NCI-H2171 treated with DMSO at 0.1 percent for 48 hours (cell line): Measurements from ENCODE around the gene RSF1.
A peak's percentile ranks its signal among the peaks of the same experiment; 100 is the strongest.
"Not testable (repeated sequence)": the region's sequence is repeated elsewhere in the genome, so short reads cannot be mapped to it uniquely, and the experiment has no call there.

Experiments
- DNase-seq: peaks from one replicate; lab custom pipeline; 2025; lab: John Stamatoyannopoulos, UW

Gene RSF1

DNA sequence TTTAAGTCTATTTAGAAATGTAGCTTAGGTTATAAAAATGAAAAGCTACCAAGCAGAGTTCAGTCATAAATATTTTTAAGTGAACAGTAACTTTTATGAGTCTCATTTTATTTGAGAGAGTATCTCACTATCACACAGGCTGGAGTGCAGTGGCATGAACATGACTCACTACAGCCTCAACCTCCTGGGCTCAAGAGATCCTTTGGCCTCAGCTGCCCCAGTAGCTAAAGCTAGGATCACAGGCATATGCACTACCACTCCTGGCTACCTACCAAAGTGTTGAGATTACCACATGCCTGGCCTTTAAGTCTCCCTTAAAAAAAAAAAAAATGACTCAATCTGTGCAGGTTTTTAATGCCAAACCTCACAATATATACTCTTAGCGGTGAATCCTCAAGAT lies 148.3 kb downstream of the RSF1 start:
- no peak for DNase-seq

DNA sequence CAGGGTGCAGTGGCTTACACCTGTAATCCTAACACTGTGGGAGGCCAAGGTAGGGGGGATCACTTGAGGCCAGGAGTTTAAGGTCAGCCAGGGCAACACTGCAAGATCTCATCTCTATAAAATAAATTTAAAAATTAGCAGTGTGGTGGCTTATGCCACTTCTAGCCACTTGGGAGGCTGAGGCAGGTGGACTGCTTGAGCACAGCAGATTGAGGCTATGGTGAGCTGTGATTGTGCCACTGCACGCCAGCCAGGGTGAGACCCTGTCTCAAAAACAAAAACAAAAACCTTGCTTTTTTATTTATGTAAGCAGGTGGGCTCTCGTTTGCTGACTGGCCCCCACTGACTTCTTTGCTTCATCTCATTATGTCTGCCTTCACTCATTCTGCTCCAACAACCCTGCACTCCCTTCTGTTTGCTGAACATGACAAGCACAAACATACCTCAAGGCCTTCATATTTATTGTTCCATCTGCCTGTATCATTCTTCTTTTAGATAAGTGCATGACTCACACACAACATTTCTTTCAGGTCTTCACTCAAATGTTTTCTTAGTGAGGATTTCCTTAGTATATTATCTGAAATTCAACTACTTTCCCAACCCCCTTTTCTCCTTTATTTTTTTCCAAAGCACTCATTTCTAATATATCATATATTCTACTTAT lies 150.5 kb downstream of the RSF1 start:
- peak; percentile 20 for DNase-seq

DNA sequence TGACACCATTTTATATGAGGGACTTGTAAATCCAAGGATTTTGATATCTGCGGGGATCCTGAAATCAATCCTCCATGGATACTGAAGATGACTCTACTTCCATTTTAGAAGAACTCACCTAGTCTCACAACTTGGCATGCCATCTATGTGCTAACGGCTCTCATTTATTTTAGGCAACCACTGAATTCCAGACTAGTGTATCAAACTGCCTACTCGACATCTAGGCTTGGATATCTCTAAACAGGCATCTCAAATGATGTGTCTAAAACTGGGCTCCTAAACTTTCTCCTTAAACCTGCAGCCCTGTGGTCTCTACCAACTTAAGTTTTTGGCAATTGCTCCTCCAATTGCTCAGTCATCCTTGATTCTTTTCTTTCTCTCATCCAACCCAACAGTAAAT lies 151.8 kb downstream of the RSF1 start:
- DNase-seq, result no peak

DNA sequence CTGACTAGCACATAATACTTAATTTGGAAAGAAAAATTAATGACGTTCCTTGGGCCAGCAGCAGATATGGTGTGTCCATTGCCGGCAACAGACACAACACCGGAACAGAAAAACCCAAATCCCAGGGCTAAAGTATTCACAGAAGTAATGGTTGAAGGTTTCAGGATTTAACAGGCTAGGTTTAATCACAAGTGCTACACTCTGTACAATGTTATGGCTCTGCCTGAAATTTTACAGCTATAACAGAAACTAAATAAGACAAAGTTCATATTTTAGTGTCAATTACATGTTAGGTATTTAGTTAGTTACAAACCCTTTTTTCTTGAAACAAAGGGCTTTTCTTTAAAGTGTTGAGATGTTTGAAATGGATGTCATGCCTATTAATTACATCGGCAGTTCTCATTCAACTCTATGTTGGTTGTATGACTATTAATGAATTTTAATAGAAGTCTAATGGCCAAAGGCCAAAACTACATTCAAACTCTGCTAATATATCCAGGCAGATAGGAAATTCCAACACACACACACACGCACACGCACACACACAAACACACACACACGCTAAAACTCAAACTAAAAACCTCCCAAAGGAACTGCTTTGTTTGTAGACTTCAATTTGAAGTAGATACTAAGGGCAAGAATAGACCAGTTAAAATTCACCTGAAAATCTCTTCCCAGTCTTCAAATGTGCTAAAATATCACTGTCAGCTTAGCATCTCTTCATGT lies 155.1 kb downstream of the RSF1 start:
- DNase-seq, result no peak

DNA sequence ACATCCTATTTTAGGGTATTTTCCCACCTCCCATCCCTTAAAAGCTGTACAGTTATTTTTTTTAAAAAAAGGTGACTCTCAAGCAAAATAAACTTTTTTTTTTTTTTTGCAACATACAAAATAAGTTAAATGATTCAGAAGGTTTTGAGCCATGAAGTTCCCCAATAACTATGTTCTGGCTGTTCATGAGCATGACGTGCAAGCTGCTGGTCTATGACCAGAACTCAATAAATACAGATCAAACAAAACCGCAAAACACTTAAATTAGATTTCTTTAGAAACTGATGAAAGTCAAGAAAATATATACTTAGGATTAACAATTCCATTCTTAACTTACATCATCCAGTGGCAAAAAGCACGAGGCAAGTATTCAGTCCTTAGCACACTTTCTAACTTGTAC lies 158.9 kb downstream of the RSF1 start:
- DNase-seq, result no peak

DNA sequence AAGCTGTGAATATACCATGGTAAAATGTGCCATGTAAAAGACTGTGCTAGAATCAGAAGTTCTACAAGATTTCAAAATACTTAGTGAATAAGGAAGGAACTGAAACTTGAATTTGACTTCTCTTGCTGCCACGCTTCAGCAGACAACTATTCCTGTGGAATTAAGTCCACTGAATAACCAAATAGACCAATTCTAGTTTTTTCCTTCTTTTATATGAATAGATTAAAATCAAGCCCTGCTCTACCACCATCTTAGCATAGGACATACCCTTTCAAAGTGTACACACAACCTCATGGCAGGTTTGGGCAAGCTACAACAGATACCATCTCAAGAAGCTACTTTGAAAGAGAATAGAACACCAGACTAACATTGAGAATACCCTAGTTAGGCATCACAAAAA lies 159.6 kb downstream of the RSF1 start:
- no peak for DNase-seq

DNA sequence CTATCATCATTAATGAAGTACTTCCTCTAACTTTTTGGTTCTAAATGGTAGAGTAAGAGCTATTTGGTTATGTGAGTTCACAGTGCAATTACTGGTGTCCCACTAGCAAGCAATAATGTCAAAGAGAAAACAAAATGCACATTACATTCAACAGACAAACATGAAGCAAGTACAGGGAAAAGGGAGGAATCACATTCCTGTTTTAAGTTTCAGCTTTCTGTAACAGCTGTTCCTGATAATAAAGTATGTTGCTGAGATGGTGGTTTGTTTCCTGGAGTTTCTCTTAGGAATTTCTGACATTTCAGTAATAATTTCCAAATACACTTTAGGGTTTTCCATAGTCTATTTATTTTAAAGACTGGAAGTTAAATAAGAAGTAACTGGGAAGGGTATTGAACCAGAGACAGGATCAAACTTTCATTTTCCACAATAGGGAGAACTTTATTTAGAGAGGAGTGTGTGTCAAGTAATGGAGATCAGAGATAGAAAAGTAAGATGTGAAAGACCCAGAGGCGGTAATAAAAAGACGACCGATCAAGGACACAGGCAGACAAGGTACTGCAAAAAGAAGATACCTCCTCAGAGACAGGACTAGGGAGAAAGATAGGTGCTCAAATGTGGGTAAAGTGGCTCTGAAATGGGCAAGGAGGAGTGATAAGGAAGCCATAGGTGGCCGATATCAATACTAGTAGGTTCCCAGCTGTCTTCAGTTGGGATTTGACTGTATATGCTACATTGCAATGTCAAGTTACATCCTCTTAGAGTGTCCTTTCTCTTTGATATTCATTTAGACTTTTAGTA lies 162.1 kb downstream of the RSF1 start:
- no peak for DNase-seq

DNA sequence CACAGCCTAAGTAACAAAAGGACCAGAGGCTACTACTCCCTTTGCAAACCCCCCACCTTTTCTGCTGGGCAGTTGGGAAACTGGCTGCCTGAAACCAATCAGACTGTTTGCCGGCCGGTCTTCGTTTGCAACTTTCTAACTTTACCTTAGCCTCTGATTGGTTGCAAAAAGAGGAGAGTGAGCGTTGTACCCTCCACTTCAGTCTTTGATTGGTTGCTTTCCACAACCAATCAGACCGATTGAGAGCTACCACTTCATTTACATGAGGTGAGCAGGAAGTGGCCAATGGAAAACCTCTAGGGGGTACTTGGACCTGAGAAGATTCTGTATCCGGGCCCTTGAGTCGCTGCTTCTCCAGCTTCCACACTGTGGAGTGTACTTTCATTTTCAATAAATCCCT lies 164.2 kb downstream of the RSF1 start:
- no peak for DNase-seq

DNA sequence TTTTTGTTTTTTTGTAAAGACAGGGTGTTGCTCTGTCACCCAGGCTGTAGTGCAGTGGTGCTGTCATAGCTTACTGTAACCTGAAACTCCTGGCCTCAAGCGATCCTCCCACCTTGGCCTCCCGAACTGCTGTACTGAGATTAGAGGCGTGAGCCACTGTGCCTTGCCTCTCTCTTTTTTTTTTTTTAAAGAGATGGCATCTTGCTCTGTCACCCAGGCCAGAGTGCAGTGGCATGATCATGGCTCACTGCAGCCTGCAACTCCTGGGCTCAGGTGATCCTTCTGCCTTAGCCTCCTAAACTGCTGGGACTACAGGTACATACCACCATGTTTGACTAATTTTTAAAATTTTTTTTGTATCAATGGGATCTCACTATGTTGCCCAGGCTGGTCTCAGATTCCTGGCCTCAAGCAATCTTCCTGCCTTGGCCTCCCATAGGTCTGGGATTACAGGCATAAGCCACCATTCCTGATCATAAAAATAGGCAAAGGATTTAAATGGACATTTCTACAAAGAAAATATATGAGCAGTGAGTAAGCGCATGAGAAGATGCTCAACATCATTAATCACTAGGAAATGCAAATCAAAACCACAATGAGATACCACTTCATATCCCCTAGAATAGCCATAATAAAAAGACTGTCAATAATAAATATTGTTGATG lies 165.6 kb downstream of the RSF1 start:
- peak; percentile 15 for DNase-seq

DNA sequence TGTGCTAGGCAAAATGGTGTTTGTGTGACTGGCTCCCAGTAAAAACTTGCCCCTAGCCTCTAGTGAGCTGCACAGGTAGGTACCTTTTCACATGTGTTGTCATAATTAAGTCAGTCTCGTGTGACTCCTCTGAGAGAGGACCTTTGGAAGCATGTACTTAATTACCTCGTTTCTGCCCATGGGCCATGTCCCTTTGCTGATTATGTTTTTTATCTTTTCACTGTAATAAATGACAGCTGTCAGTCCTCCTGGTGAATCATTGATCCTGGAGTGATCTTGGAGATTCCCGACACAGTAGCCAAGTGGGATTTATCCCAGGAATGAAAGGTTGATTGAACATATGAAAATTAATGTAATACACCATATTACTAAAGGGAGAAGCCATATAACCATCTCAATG lies 170.4 kb downstream of the RSF1 start:
- no peak for DNase-seq

DNA sequence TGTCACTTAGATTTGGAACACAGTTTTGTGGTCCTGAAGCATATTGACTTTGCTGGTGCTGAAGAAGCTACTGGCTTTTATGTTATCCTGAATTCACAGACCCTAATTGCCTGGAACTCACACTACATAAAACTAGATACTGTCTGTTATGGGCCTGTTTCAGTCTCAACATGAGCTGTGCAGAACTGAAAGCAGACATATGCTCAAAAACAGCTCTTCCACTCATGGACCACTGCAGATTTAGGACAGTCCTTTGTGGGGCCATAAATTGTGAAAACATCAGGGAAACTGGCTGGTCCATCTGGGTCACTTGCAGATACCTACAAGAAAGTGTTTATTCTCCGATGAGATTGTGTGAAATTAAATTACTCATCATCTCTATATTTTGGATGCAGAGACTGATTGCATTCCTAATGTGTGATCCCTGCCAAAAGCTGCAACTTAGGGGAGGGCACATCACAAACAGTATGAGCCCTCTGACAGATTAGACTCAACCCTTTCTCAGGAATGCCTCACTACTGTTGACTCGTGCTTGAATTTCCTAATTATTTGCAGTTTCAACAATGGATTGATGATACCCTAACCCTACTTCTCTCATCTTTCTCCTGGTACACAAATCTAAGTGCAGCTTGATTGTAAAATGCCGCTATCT lies 172.7 kb downstream of the RSF1 start:
- no peak for DNase-seq

DNA sequence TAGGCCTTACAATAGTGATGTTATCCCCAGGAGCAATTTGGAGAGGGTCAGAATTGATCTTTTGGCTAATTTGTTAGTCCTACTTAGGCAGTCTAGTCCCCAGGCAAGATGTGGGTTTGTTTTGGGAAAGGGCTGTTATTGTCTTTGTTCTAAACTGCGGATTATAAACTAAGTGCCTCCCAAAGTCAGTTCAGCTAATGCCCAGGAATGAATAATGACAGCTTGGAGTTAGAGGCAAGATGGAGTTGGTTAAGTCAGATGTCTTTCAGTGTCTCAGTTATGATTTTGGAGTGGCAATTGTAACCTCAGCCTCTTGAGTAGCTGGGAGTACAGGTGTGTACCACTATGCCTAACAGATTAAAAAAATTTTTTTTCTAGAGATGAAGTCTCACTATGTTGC lies 175.6 kb downstream of the RSF1 start:
- DNase-seq, result no peak

DNA sequence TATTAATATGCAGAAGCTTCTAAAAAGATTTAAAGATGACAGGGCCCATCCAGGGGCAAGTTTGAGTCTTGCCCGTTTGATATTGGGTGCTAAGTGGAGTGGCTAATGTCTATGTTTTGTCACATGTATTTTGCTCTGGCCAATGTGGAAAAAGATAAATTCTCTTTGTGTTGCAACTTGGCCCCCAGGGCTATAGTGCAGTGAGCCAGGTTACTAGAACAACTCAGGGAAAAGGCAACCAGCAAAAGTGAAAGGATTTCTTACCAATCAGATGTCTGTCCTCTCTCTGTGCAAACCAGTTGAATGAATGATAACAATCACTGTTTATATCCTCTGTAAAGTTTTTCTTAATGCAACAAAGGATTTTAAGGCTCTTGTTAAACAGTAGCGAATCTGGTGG lies 178.3 kb downstream of the RSF1 start:
- DNase-seq, result no peak

DNA sequence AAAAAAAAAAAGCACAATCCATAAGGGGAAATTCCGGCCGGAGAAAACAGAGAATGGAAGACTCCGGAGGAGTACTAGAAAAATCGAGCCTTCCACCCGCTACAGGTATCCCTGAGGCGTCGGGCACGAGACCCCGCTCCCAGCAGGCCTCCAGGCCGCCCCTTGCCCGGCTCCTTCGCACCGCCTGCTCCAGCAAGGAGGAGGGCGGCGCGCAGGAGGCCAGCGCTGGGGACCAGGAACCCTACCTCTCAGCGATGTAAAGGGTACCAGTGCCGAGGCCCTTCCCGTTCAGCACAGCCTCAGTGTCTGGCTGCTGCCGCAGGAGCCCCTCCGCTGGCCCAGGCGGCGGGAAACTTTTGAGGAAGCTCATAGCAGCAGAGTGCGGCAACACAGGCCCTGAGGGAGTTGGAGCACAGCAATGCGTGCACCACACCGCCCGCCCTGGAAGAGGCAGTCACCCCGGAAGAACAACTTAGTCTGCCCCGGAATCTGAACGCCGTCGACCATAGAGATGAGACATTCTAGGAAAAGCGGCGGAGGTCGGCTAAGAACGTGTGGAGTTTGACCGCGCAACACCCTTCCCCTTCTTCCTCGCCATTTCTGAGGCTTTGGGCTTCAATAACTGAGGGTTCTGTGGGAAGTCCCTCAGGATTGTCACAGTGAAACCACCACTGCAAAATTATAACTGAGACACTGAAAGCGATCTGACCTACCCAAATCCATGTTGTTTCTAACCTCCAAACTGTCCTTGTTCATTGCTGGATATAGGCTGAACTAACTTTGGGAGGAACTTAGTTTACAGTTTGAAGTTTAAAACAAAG lies 183.0 kb downstream of the RSF1 start, which contains the start of gene CLNS1A:
Gene CLNS1A (minus strand): TSS at position 450 of the 821 bp plus-strand sequence. CDS start 80 bp downstream, at position 370.
- DNase-seq, result peak; percentile 99

DNA sequence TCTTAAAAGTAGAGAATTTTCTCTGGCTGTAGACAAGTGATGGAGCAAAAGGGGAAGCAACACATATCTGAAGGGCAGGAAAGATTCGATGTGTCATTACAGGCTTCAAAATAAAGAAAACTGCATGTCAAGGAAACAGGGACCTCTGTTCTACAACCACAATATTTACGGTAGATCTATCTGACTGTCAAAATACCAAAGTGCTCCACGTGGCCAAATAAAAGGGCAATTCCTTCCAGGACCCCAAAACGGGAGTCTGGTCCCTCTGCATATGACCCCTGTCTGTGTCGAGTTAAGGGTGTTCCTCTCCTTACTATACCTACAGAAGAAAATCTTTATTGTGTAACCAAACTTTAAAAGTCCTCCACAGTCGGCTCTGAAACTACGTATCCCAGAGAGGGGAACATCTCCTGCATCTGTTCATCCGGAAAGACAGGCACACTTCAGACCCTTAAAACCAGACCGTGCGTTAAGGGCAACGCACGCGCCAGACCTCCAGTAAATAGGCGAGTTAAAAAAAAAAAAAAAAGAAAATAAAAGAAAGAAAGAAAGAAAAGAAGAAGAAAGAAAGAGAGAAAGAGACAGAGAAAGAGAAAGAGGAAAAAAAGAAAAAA lies 183.7 kb downstream of the RSF1 start:
- DNase-seq, result peak; percentile 48

DNA sequence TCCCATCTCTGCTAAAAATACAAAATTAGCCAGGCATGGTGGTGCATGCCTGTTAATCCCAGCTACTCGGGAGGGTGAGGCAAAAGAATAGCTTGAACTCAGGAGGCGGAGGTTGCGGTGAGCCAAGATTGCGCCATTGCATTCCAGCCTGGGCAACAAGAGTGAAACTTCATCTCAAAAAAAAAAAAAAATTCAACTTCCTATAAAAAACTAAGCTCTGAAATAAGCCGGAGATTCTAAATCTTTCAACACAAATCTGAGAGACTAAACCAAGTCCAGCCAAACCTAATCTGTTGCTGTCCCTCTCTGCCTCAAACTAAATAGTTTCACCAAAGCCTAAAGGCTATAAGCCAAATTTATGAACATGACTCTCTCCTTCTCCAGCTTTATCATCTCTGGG lies 186.6 kb downstream of the RSF1 start:
- not testable (repeated sequence) for DNase-seq

DNA sequence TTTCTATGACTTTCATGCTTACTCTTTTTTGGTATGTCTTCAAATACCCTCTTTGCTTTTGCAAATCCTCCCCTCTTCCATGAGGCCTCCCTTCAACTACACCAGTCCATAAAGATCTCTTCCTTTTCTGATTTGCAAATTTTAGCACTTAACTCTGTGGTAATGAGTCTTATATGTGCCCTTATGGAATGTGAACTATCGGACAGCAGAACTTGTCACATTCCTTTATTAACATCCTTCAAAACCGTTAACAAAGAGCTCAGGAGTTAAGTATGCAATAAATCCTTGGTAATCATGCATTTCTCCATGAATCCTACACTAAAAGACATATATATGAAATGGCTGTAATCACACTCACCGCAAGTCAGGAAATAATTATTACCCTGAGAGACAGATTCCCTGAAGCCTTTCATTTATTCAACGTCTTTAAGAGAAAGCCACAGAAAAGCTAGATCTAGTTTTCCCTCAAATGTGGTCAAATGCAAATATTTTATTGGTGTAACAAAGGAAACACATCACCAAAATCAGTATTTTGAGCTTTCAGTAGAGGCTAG lies 190.3 kb downstream of the RSF1 start:
- DNase-seq, result no peak

DNA sequence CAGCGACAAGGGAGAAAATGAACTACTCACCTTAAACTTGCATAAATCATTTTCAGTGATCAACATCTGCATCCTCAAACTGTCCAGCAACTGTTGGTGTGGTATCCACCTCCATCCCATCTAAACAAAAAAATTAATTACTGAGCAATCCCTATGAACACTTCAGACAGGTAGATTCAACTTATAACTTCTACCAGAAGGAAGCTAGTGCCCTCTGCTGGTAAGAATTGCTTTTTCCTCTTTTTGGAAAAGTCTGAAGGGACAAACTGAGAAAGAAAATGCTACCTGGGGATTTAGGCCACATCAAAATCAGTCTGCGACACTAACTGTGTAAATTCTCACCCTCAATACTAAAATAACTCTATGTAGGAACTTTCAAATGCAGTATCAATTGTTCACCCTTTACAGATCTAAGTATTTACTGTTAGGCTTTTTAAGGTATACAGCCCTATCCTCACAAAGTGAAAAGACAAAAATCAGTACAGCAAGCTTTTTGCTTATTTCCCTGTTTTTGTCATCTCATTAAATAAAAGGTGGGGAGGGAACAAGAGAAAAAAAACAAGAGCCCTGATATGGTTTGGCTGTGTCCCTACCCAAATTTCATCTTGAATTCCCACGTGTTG lies 200.8 kb downstream of the RSF1 start:
- peak; percentile 74 for DNase-seq

DNA sequence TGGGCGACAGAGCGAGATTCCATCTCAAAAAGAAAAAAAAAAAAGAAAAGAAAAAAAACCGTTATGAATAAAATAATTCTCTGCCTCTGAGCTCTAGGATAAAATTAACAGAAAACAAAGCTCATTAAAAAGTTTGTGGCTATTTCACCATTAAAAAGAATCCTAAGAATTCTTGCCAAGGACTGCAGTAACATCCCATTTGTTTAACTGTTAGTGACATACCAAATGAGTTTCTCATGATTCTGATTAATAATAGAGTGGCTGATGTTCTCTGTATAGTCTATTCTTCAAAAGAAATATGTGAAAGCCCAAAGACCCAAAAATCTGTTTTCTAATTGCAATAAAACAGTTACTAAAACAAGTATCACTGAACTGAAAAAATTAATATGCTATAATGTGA lies 202.6 kb downstream of the RSF1 start:
- no peak for DNase-seq

DNA sequence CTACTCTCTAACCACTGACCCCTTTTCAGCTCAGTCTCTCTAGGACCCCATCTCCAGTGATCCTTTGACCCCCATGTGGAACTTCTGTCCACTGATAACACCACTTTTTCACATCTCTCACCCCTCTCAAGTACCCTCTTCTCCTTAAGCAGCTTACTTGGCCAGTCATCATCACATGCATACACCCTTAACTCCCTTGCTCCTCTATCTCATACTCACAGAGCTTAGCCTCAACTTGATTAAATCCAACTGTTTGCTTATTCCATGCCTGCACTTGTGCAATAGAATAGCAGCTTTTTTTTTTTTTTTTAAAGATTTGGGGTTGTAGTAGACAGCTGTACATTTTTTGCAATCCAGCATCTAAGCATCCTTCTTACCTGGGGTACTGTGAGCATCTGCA lies 208.6 kb downstream of the RSF1 start:
- no peak for DNase-seq
